SK-N-SH treated with all-trans-retinoic acid at 6 μM for 48 hours (cell line): Measurements from ENCODE around the gene CLDN25.
"Not testable (repeated sequence)": the region's sequence is repeated elsewhere in the genome, so short reads cannot be mapped to it uniquely, and the experiment has no call there.

Experiments
- ATAC-seq: fragments of 200-7000 bp; cut with Tn5 transposase; 3 replicates; pipeline ENCODE4 v1.9.1; 2020; ENCODE audit warnings: mild to moderate bottlenecking, moderate library complexity
- ARNTL ChIP-seq: fragments of 450-650 bp; formaldehyde crosslinking; IDR thresholded peaks from 2 replicates; pipeline ENCODE4 v1.5.0; 2020; ENCODE audit warnings: low read depth, mild to moderate bottlenecking, moderate library complexity, borderline replicate concordance
- BACH2 ChIP-seq: fragments of 250-450 bp; sonication (Bioruptor Pico); IDR thresholded peaks from 2 replicates; pipeline ENCODE4 v1.9.0; 2021; ENCODE audit warnings: mild to moderate bottlenecking, borderline replicate concordance
- CREB5 ChIP-seq: fragments of 250-450 bp; sonication (Bioruptor Pico); IDR thresholded peaks from 2 replicates; pipeline ENCODE4 v1.5.1; 2020; ENCODE audit warnings: low read depth, mild to moderate bottlenecking, moderate library complexity
- CSRNP3 ChIP-seq: fragments of 250-450 bp; sonication (Bioruptor Pico); IDR thresholded peaks from 2 replicates; pipeline ENCODE4 v1.5.1; 2021; ENCODE audit warnings: mild to moderate bottlenecking, moderate library complexity
- ESRRG ChIP-seq: fragments of 250-450 bp; sonication (Bioruptor Pico); IDR thresholded peaks from 2 replicates; pipeline ENCODE4 v1.6.1; 2021; ENCODE audit warnings: mild to moderate bottlenecking
- GLIS3 ChIP-seq: fragments of 250-450 bp; sonication (Bioruptor Pico); IDR thresholded peaks from 2 replicates; pipeline ENCODE4 v1.5.0; 2020; ENCODE audit warnings: mild to moderate bottlenecking, moderate library complexity
- ISL1 ChIP-seq: fragments of 250-450 bp; sonication (Bioruptor Pico); IDR thresholded peaks from 2 replicates; pipeline ENCODE4 v2.1.2; 2022; ENCODE audit warnings: mild to moderate bottlenecking, moderate library complexity
- OSR1 ChIP-seq: fragments of 250-450 bp; sonication (Bioruptor Pico); IDR thresholded peaks from 2 replicates; pipeline ENCODE4 v1.8.0; 2022; ENCODE audit warnings: moderate library complexity, mild to moderate bottlenecking, inconsistent platforms
- POU6F1 ChIP-seq: fragments of 250-450 bp; sonication (Bioruptor Pico); IDR thresholded peaks from 2 replicates; pipeline ENCODE4 v1.8.0; 2021; ENCODE audit warnings: low read depth, mild to moderate bottlenecking, moderate library complexity, borderline replicate concordance
- PPARA ChIP-seq: fragments of 250-450 bp; sonication (Bioruptor Pico); IDR thresholded peaks from 2 replicates; pipeline ENCODE4 v1.5.0; 2020; ENCODE audit warnings: mild to moderate bottlenecking, borderline replicate concordance
- SNAI2 ChIP-seq: fragments of 250-450 bp; sonication (Bioruptor Pico); IDR thresholded peaks from 2 replicates; pipeline ENCODE4 v1.5.0; 2020; ENCODE audit warnings: mild to moderate bottlenecking, moderate library complexity
- TCF4 ChIP-seq: fragments of 250-450 bp; sonication (Bioruptor Pico); IDR thresholded peaks from 2 replicates; pipeline ENCODE4 v1.8.0; 2021; ENCODE audit warnings: mild to moderate bottlenecking, moderate library complexity, borderline replicate concordance
- TOX ChIP-seq: fragments of 250-450 bp; sonication (Bioruptor Pico); IDR thresholded peaks from 2 replicates; pipeline ENCODE4 v1.8.0; 2021; ENCODE audit warnings: mild to moderate bottlenecking, moderate library complexity, borderline replicate concordance
- TSHZ2 ChIP-seq: fragments of 250-450 bp; sonication (Bioruptor Pico); IDR thresholded peaks from 2 replicates; pipeline ENCODE4 v1.5.0; 2020; ENCODE audit warnings: mild to moderate bottlenecking, moderate library complexity
- ZC3H10 ChIP-seq: fragments of 250-450 bp; sonication (Bioruptor Pico); IDR thresholded peaks from 2 replicates; pipeline ENCODE4 v1.5.1; 2021; ENCODE audit warnings: mild to moderate bottlenecking, moderate library complexity
- ZFP3 ChIP-seq: fragments of 250-450 bp; sonication (Bioruptor Pico); IDR thresholded peaks from 2 replicates; pipeline ENCODE4 v1.5.0; 2020; ENCODE audit warnings: mild to moderate bottlenecking, moderate library complexity
- ZFP30 ChIP-seq: fragments of 450-650 bp; formaldehyde crosslinking; IDR thresholded peaks from 2 replicates; pipeline ENCODE4 v1.5.0; 2022; ENCODE audit warnings: mild to moderate bottlenecking, moderate library complexity
- ZNF565 ChIP-seq: fragments of 450-650 bp; formaldehyde crosslinking; conservative IDR thresholded peaks from 2 replicates; pipeline ENCODE4 v1.5.0; 2020; ENCODE audit warnings: low read depth, mild to moderate bottlenecking, moderate library complexity
- ZNF8 ChIP-seq: fragments of 450-650 bp; formaldehyde crosslinking; IDR thresholded peaks from 2 replicates; pipeline ENCODE4 v1.5.0; 2020; ENCODE audit warnings: mild to moderate bottlenecking, moderate library complexity

Gene CLDN25

GRCh38 chr11:113782134-113782533 is 2.5 kb downstream of the CLDN25 start:
- ATAC-seq: no peak
- TF ChIP-seq ZC3H10 (CRISPR knock-in tag) (no peak), GLIS3 (CRISPR knock-in tag) (no peak), ZFP3 (CRISPR knock-in tag) (no peak), CREB5 (CRISPR knock-in tag) (no peak), OSR1 (no peak), ZFP30 (CRISPR knock-in tag) (no peak), ZNF8 (no peak)

- ATAC-seq: not testable (repeated sequence)
Measured at GRCh38 chr11:113789016-113789415, 9.4 kb downstream of the CLDN25 start.

- no peak for ATAC-seq
- TF ChIP-seq POU6F1 (CRISPR knock-in tag): no peak
- TF ChIP-seq ESRRG (CRISPR knock-in tag): no peak
- no peak for TF ChIP-seq BACH2 (CRISPR knock-in tag)
- TF ChIP-seq ZFP30 (CRISPR knock-in tag): no peak
- TF ChIP-seq, all 23 proteins: peak for 0
Measured at GRCh38 chr11:113789675-113790320, 10.2 kb downstream of the CLDN25 start.

GRCh38 chr11:113796663-113797259 is 17.2 kb downstream of the CLDN25 start:
- TF ChIP-seq TOX (CRISPR knock-in tag) (no peak), CSRNP3 (CRISPR knock-in tag) (no peak), ZNF8 (no peak), SNAI2 (CRISPR knock-in tag) (no peak), ZC3H10 (CRISPR knock-in tag) (no peak), POU6F1 (CRISPR knock-in tag) (no peak), ESRRG (CRISPR knock-in tag) (no peak), ZNF565 (CRISPR knock-in tag) (no peak), TCF4 (CRISPR knock-in tag) (no peak), OSR1 (no peak), ARNTL (no peak), ZFP30 (CRISPR knock-in tag) (no peak), TSHZ2 (CRISPR knock-in tag) (no peak), ISL1 (CRISPR knock-in tag) (no peak), PPARA (no peak)
- ATAC-seq: peak; percentile 94
